Endodermal cell (in vitro differentiated cells): ENCODE measurements around the gene PPP1R14B. TPM values are rescaled to one million over a fixed set of nuclear protein-coding genes. Genes with fewer than 3 reads are reported as not detected.

Source experiments
- DNase-seq: peaks from one replicate; pipeline ENCODE4 v3.0.0-alpha.2; 2017
- H3K27ac ChIP-seq: 2 replicates; pipeline ENCODE4 v1.5.1; 2013; ENCODE audit warnings: mild to moderate bottlenecking, low read depth, low read length, moderate library complexity
- H3K27me3 ChIP-seq: 2 replicates; pipeline ENCODE4 v1.6.1; 2013; ENCODE audit warnings: mild to moderate bottlenecking, low read length, moderate library complexity; ENCODE audit not compliant: insufficient read depth, control insufficient read depth, poor library complexity, severe bottlenecking
- H3K36me3 ChIP-seq: 2 replicates; pipeline ENCODE4 v1.7.0; 2013; ENCODE audit warnings: mild to moderate bottlenecking, low read length, moderate library complexity; ENCODE audit not compliant: control insufficient read depth, insufficient read depth
- H3K4me1 ChIP-seq: one replicate; pipeline ENCODE4 v1.7.0; 2013; ENCODE audit warnings: low read length; ENCODE audit not compliant: control insufficient read depth, insufficient read depth
- H3K4me3 ChIP-seq: 2 replicates; pipeline ENCODE4 v1.5.1; 2013; ENCODE audit warnings: mild to moderate bottlenecking, low read length, moderate library complexity
- H3K9ac ChIP-seq: 2 replicates; pipeline ENCODE4 v1.6.1; 2013; ENCODE audit warnings: mild to moderate bottlenecking, low read length, moderate library complexity; ENCODE audit not compliant: poor library complexity, severe bottlenecking; ENCODE audit errors: extremely low read depth
- H3K9me3 ChIP-seq: 2 replicates; pipeline ENCODE4 v1.6.1; 2013; ENCODE audit warnings: mild to moderate bottlenecking, low read length, moderate library complexity; ENCODE audit not compliant: control insufficient read depth
- H3K27ac Mint-ChIP-seq: 2 replicates; pipeline ENCODE4 v1.8.0; 2020; ENCODE audit warnings: mixed read lengths
- H3K27me3 Mint-ChIP-seq: 2 replicates; pipeline ENCODE4 v1.8.0; 2021; ENCODE audit warnings: mild to moderate bottlenecking, mixed read lengths; ENCODE audit not compliant: insufficient read depth
- H3K36me3 Mint-ChIP-seq: 2 replicates; pipeline ENCODE4 v1.8.0; 2020; ENCODE audit warnings: low read depth, mixed read lengths
- H3K4me1 Mint-ChIP-seq: 2 replicates; pipeline ENCODE4 v1.8.0; 2020; ENCODE audit warnings: mixed read lengths
- H3K4me3 Mint-ChIP-seq: 2 replicates; pipeline ENCODE4 v1.8.0; 2020; ENCODE audit warnings: mild to moderate bottlenecking, moderate library complexity, mixed read lengths
- H3K9me3 Mint-ChIP-seq: 2 replicates; pipeline ENCODE4 v1.8.0; 2020; ENCODE audit warnings: mild to moderate bottlenecking, mixed read lengths
- WGBS, 2 experiments: methylation state at CpG; one replicate each; pipeline versions ENCODE4 v1.1.5 to v1.1.7; 2013; ENCODE audit warnings: missing lambda C conversion rate in 2 of 2, mixed read lengths in 1 of 2; ENCODE audit not compliant: insufficient coverage in 1 of 2, insufficient read length in 1 of 2; 5-methylcytosine and 5-hydroxymethylcytosine counted together
- total RNA-seq, 2 donors: library from RNA; stranded (reverse); fragmentation: NEBNext Ultra II Directional in 1 of 2; extraction: Animal tissue kit (Norgen Biotek cat#: 25700) in 1 of 2; gene quantifications; 2 replicates in 1 of 2; 3 replicates in 1 of 2; pipeline ENCODE4 v1.2.1, GENCODE V29; 2021
- TF ChIP-seq, protein P1 (sequence below): fragments of 200-600 bp; sonication (generic); conservative IDR thresholded peaks from 2 replicates; pipeline ENCODE4 v1.5.0; 2021; ENCODE audit warnings: antibody characterized with exemption, mild to moderate bottlenecking

Gene PPP1R14B
- total RNA-seq, 2 donors from 2014 or later = 228 to 265 TPM

DNA sequence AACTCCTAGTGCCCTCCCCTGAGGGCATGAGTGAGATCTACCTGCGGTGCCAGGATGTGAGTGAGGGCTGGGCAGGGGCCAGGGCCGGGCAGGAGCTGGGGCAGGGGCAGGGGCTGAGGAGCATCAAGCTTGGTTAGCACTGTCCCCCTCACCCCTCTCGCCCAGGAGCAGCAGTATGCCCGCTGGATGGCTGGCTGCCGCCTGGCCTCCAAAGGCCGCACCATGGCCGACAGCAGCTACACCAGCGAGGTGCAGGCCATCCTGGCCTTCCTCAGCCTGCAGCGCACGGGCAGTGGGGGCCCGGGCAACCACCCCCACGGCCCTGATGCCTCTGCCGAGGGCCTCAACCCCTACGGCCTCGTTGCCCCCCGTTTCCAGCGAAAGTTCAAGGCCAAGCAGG is 26.5 kb downstream of the PPP1R14B start:
- peaks cover 5% of the 10 kb centered on the region for H3K36me3 ChIP-seq
- H3K9me3 ChIP-seq = no peaks in the 10 kb centered on the region
- no peak overlapping the region for H3K9ac ChIP-seq
- Mint-ChIP-seq H3K4me1 (peaks cover 3% of the 10 kb centered on the region), H3K9me3 (no peaks in the 10 kb centered on the region), H3K27me3 (no peaks in the 10 kb centered on the region), H3K27ac (no peak overlapping the region), H3K4me3 (no peak overlapping the region), H3K36me3 (peaks cover 14% of the 10 kb centered on the region)
- DNase-seq = no peak
- H3K4me1 ChIP-seq = no peaks in the 10 kb centered on the region
- TF ChIP-seq, protein P1, sequence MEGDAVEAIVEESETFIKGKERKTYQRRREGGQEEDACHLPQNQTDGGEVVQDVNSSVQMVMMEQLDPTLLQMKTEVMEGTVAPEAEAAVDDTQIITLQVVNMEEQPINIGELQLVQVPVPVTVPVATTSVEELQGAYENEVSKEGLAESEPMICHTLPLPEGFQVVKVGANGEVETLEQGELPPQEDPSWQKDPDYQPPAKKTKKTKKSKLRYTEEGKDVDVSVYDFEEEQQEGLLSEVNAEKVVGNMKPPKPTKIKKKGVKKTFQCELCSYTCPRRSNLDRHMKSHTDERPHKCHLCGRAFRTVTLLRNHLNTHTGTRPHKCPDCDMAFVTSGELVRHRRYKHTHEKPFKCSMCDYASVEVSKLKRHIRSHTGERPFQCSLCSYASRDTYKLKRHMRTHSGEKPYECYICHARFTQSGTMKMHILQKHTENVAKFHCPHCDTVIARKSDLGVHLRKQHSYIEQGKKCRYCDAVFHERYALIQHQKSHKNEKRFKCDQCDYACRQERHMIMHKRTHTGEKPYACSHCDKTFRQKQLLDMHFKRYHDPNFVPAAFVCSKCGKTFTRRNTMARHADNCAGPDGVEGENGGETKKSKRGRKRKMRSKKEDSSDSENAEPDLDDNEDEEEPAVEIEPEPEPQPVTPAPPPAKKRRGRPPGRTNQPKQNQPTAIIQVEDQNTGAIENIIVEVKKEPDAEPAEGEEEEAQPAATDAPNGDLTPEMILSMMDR = no peak
- no peak overlapping the region for H3K27ac ChIP-seq
- WGBS, 2 experiments = 91 to 93% methylated on average over 9 to 17 of the region's 17 CpGs
- H3K27me3 ChIP-seq = no peaks in the 10 kb centered on the region
- no peak overlapping the region for H3K4me3 ChIP-seq

DNA sequence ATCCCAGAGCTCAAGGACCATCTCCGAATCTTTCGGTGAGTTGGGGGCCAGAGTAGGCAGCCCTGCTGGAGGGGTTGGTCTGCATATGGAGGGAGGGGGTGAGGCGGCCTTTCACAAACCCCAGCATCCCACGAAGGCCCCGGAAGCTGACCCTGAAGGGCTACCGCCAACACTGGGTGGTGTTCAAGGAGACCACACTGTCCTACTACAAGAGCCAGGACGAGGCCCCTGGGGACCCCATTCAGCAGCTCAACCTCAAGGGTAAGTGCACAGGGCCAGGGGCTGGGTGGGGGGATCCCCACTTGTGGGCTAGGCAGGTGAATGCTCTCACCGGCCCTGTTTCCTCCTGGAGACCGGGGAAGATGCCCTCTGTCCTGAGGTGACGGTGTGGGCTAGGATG is 27.0 kb downstream of the PPP1R14B start:
- Histone ChIP-seq H3K4me3 (no peak overlapping the region), H3K4me1 (no peaks in the 10 kb centered on the region), H3K27ac (no peak overlapping the region), H3K36me3 (peaks cover 10% of the 10 kb centered on the region), H3K9me3 (no peaks in the 10 kb centered on the region), H3K27me3 (no peaks in the 10 kb centered on the region), H3K9ac (no peak overlapping the region)
- Mint-ChIP-seq H3K27me3 (no peaks in the 10 kb centered on the region), H3K4me1 (no peaks in the 10 kb centered on the region), H3K9me3 (no peaks in the 10 kb centered on the region), H3K36me3 (peaks cover 18% of the 10 kb centered on the region), H3K4me3 (no peak overlapping the region), H3K27ac (no peak overlapping the region)
- WGBS, 2 experiments = 96 to 100% methylated on average over 7 to 10 of the region's 10 CpGs
- DNase-seq = no peak
- TF ChIP-seq, protein P1 = no peak

DNA sequence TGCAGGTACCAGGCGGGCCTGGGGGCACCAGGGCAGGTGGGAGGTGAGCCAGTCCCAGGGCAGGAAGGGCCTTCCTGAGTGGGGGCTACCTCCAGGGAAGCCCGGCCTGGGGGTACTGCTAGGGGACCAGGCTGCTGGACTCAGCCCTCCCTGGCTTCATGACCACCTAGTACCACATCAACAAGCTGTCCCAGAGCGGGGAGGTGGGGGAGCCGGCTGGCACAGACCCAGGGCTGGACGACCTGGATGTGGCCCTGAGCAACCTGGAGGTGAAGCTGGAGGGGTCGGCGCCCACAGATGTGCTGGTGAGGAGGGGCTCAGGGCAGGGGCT is 27.4 kb downstream of the PPP1R14B start:
- Histone ChIP-seq H3K9ac (no peak overlapping the region), H3K36me3 (peaks cover 12% of the 10 kb centered on the region), H3K27ac (no peak overlapping the region), H3K27me3 (no peaks in the 10 kb centered on the region), H3K9me3 (no peaks in the 10 kb centered on the region), H3K4me3 (no peak overlapping the region), H3K4me1 (no peaks in the 10 kb centered on the region)
- WGBS, 2 experiments = 88 to 89% methylated on average over 3 to 7 of the region's 7 CpGs
- H3K27me3 Mint-ChIP-seq = no peaks in the 10 kb centered on the region
- H3K4me3 Mint-ChIP-seq = no peak overlapping the region
- TF ChIP-seq, protein P1 = no peak
- DNase-seq = no peak
- no peaks in the 10 kb centered on the region for H3K9me3 Mint-ChIP-seq
- H3K4me1 Mint-ChIP-seq = no peaks in the 10 kb centered on the region
- H3K36me3 Mint-ChIP-seq = peaks cover 21% of the 10 kb centered on the region
- H3K27ac Mint-ChIP-seq = no peak overlapping the region
